MCF 10A (cell line): ENCODE measurements around the gene SLC9C1. TPM values are rescaled to one million over a fixed set of nuclear protein-coding genes. Genes with fewer than 3 reads are reported as not detected.

ENCODE experiments used
- BruUV-seq: library from RNA; stranded (reverse); fragments of 400-500 nt; replicated peaks from 2 replicates; lab custom pipeline; 2021; lab: Mats Ljungman, UMichigan
- CTCF ChIA-PET: fragments of 300-600 bp; sonication (Branson Sonifier 250); formaldehyde crosslinking; extraction: SDS; loops from one replicate; lab custom pipeline; 2021; ENCODE audit warnings: antibody characterized with exemption, inconsistent platforms; lab: Yijun Ruan, JAX
- POLR2A ChIA-PET: fragments of 300-600, 350-650 bp; sonication (Branson Sonifier 250); formaldehyde crosslinking; extraction: SDS; loops from one replicate; lab custom pipeline; 2020; ENCODE audit warnings: antibody characterized with exemption, inconsistent platforms; lab: Yijun Ruan, JAX
- DNase-seq: peaks from one replicate; pipeline ENCODE4 v3.0.0-alpha.2; 2018; ENCODE audit not compliant: unreplicated experiment
- H3K27ac Mint-ChIP-seq: one replicate; pipeline ENCODE4 v1.8.0; 2022; ENCODE audit warnings: mild to moderate bottlenecking, low read depth, mixed read lengths; ENCODE audit not compliant: unreplicated experiment
- H3K27me3 Mint-ChIP-seq: one replicate; pipeline ENCODE4 v1.8.0; 2022; ENCODE audit warnings: mixed read lengths; ENCODE audit not compliant: insufficient read depth, unreplicated experiment
- H3K36me3 Mint-ChIP-seq: one replicate; pipeline ENCODE4 v1.8.0; 2022; ENCODE audit warnings: mild to moderate bottlenecking, moderate library complexity, mixed read lengths; ENCODE audit not compliant: insufficient read depth, unreplicated experiment
- H3K4me1 Mint-ChIP-seq: one replicate; pipeline ENCODE4 v1.8.0; 2022; ENCODE audit warnings: mixed read lengths; ENCODE audit not compliant: insufficient read depth, unreplicated experiment
- H3K4me3 Mint-ChIP-seq: one replicate; pipeline ENCODE4 v1.8.0; 2022; ENCODE audit warnings: mild to moderate bottlenecking, moderate library complexity, mixed read lengths; ENCODE audit not compliant: unreplicated experiment
- H3K9me3 Mint-ChIP-seq: one replicate; pipeline ENCODE4 v1.8.0; 2022; ENCODE audit warnings: mixed read lengths; ENCODE audit not compliant: unreplicated experiment
- CTCF ChIP-seq: fragments of 200-600 bp; IDR thresholded peaks from one replicate; pipeline ENCODE4 v1.8.0; 2022; ENCODE audit warnings: antibody characterized with exemption, mild to moderate bottlenecking; ENCODE audit not compliant: unreplicated experiment
- intact Hi-C: fragments of 100-400 bp; cut with micrococcal nuclease; formaldehyde crosslinking; loops from 2 replicates; pipeline ENCODE4 v1.14.1; 2022
- total RNA-seq: library from RNA; stranded (reverse); gene quantifications from 2 replicates; pipeline ENCODE4 v1.2.3, GENCODE V29; 2022

The SLC9C1 gene
- total RNA-seq, 1 experiment from 2014 or later, result not detected

DNA sequence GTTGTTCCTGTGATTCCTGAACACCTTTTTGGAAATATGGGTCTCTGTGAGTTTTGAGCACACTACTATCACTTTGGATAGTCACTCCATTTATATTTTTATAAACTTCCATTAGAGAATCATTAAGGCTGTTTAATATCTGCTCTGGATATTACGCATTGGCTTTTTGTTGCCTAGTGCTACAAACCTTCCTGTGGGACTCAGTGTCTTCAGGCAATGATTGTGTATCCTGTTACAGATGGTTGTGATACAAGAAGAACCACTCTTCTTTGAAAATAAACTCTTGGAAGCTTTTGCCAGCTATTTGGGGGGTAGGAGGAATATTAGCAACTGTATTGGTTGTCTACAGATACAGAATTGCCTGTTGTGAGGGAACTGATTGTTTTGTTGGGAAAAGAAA, 176.6 kb downstream of the SLC9C1 start:
- CTCF ChIA-PET, result interaction anchor here (0.7 to 5.0 kb wide), 2 partner anchors 20 to 59 kb away, joined by 3 to 23 read pairs; no protein-coding TSS in a partner anchor
- Mint-ChIP-seq H3K4me3 (no peak overlapping the region), H3K27ac (peak overlapping the region; percentile 35), H3K27me3 (no peaks in the 10 kb centered on the region), H3K4me1 (no peaks in the 10 kb centered on the region), H3K36me3 (peaks cover 41% of the 10 kb centered on the region), H3K9me3 (no peaks in the 10 kb centered on the region)
- intact Hi-C loops, result no loop called here
- no peak for TF ChIP-seq CTCF
- no TSS peak for BruUV-seq
- POLR2A ChIA-PET, result interaction anchor here (0.6 to 1.5 kb wide), 2 partner anchors 16 to 100 kb away, joined by 4 read pairs; partner anchors contain the start of gene GCSAM
- DNase-seq, result no peak

GRCh38 chr3:112116748-112117186, 177.2 kb downstream of the SLC9C1 start:
- intact Hi-C loops, result no loop called here
- Mint-ChIP-seq H3K4me1 (peaks cover 2% of the 10 kb centered on the region), H3K36me3 (peaks cover 41% of the 10 kb centered on the region), H3K4me3 (no peak overlapping the region), H3K9me3 (no peaks in the 10 kb centered on the region), H3K27ac (no peak overlapping the region), H3K27me3 (no peaks in the 10 kb centered on the region)
- BruUV-seq, result no TSS peak
- no peak for TF ChIP-seq CTCF
- ChIA-PET CTCF (interaction anchor here (0.7 to 5.0 kb wide), 2 partner anchors 21 to 60 kb away, joined by 3 to 23 read pairs; no protein-coding TSS in a partner anchor), POLR2A (interaction anchor here (1.5 kb wide), 1 partner anchor 16 kb away, joined by 4 read pairs; the partner anchor contains the start of gene GCSAM)
- DNase-seq, result no peak

DNA sequence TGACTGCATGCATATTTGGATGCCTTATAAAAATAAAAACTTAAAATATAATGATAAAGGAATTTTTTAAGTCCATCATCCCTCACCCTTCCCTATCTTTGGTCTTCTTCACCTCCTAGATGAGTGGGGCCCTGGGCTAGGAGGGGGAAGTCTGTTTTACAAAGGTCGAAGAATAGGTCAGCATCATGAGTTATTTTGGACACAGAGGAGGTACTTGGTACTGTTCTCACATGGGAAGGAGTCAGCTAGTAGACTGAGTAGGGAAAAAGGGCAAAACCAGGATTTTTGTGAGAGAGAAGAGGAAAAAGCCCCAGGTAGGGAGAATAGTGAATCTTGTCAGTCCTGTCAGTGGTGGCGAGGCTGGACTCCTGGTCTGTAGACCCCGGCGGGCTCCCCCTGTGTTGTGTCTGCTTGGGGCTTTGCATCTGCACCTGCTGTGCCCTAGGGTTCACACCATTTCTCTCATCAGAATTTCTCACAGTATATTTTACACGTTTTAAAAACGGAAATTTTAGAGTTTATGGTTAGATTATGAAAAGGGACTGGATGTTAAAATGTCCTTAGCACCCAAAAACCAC, 178.1 kb downstream of the SLC9C1 start:
- BruUV-seq, result no TSS peak
- Mint-ChIP-seq H3K36me3 (peaks cover 41% of the 10 kb centered on the region), H3K4me1 (peaks cover 5% of the 10 kb centered on the region), H3K9me3 (no peaks in the 10 kb centered on the region), H3K4me3 (no peak overlapping the region), H3K27ac (no peak overlapping the region), H3K27me3 (no peaks in the 10 kb centered on the region)
- CTCF ChIA-PET, result interaction anchor here (0.5 to 5.0 kb wide), 6 partner anchors 9 to 525 kb away, joined by 3 to 23 read pairs (median 3); partner anchors contain the start of gene CCDC80
- POLR2A ChIA-PET, result no interaction called here
- intact Hi-C loops, result no loop called here
- no peak for DNase-seq
- TF ChIP-seq CTCF, result no peak

GRCh38 chr3:112115161-112115739, 178.8 kb downstream of the SLC9C1 start:
- no peak for TF ChIP-seq CTCF
- ChIA-PET CTCF (interaction anchor here (0.5 to 5.0 kb wide), 6 partner anchors 8 to 526 kb away, joined by 3 to 23 read pairs (median 3); partner anchors contain the start of genes CCDC80 and SLC9C1), POLR2A (no interaction called here)
- BruUV-seq, result no TSS peak
- peaks cover 5% of the 10 kb centered on the region for H3K4me1 Mint-ChIP-seq
- no peak overlapping the region for H3K27ac Mint-ChIP-seq
- H3K36me3 Mint-ChIP-seq, result peaks cover 41% of the 10 kb centered on the region
- no peaks in the 10 kb centered on the region for H3K9me3 Mint-ChIP-seq
- no peak overlapping the region for H3K4me3 Mint-ChIP-seq
- intact Hi-C loops, result no loop called here
- no peak for DNase-seq
- no peaks in the 10 kb centered on the region for H3K27me3 Mint-ChIP-seq
